WERI-Rb-1 (cell line): Measurements from ENCODE around the gene TMEM255B.

Experiments used
- DNase-seq: peaks from one replicate; pipeline ENCODE4 v3.0.0-alpha.2; 2020
- H3K27ac ChIP-seq: fragments of 250-450 bp; sonication (Bioruptor Pico); 2 replicates; pipeline ENCODE4 v1.5.1; 2020; ENCODE audit warnings: mild to moderate bottlenecking, moderate library complexity
- H3K27me3 ChIP-seq: fragments of 250-450 bp; sonication (Bioruptor Pico); 2 replicates; pipeline ENCODE4 v1.5.1; 2021; ENCODE audit warnings: mild to moderate bottlenecking, low read depth, moderate library complexity; ENCODE audit not compliant: insufficient read depth, severe bottlenecking
- H3K36me3 ChIP-seq: fragments of 250-450 bp; sonication (Bioruptor Pico); 2 replicates; pipeline ENCODE4 v1.5.1; 2020; ENCODE audit warnings: mild to moderate bottlenecking, moderate library complexity
- H3K4me3 ChIP-seq: 2 replicates; pipeline ENCODE4 v1.5.1; 2011; ENCODE audit warnings: low read depth, mild to moderate bottlenecking, control low read depth, low read length
- H3K9me3 ChIP-seq: fragments of 250-450 bp; sonication (Bioruptor Pico); 2 replicates; pipeline ENCODE4 v1.5.1; 2021; ENCODE audit warnings: mild to moderate bottlenecking, moderate library complexity; ENCODE audit not compliant: severe bottlenecking
- TF ChIP-seq, protein P1 (sequence below): IDR thresholded peaks from 2 replicates; pipeline ENCODE4 v1.5.1; 2011; ENCODE audit warnings: low read depth, mild to moderate bottlenecking, control low read depth, inconsistent platforms, low read length

Gene TMEM255B

GRCh38 chr13:113740661-113741060 lies 18.4 kb upstream of the TMEM255B start:
- DNase-seq: no peak
- Histone ChIP-seq H3K27me3 (peaks cover 41% of the 10 kb centered on the region), H3K36me3 (peaks cover 7% of the 10 kb centered on the region), H3K27ac (no peak overlapping the region), H3K4me3 (no peak overlapping the region), H3K9me3 (no peaks in the 10 kb centered on the region)
- TF ChIP-seq, protein P1, sequence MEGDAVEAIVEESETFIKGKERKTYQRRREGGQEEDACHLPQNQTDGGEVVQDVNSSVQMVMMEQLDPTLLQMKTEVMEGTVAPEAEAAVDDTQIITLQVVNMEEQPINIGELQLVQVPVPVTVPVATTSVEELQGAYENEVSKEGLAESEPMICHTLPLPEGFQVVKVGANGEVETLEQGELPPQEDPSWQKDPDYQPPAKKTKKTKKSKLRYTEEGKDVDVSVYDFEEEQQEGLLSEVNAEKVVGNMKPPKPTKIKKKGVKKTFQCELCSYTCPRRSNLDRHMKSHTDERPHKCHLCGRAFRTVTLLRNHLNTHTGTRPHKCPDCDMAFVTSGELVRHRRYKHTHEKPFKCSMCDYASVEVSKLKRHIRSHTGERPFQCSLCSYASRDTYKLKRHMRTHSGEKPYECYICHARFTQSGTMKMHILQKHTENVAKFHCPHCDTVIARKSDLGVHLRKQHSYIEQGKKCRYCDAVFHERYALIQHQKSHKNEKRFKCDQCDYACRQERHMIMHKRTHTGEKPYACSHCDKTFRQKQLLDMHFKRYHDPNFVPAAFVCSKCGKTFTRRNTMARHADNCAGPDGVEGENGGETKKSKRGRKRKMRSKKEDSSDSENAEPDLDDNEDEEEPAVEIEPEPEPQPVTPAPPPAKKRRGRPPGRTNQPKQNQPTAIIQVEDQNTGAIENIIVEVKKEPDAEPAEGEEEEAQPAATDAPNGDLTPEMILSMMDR: no peak

GRCh38 chr13:113741191-113741668 lies 17.8 kb upstream of the TMEM255B start:
- Histone ChIP-seq H3K9me3 (no peaks in the 10 kb centered on the region), H3K36me3 (peaks cover 2% of the 10 kb centered on the region), H3K4me3 (no peak overlapping the region), H3K27me3 (peaks cover 41% of the 10 kb centered on the region), H3K27ac (no peak overlapping the region)
- TF ChIP-seq, protein P1: no peak
- DNase-seq: no peak

DNA sequence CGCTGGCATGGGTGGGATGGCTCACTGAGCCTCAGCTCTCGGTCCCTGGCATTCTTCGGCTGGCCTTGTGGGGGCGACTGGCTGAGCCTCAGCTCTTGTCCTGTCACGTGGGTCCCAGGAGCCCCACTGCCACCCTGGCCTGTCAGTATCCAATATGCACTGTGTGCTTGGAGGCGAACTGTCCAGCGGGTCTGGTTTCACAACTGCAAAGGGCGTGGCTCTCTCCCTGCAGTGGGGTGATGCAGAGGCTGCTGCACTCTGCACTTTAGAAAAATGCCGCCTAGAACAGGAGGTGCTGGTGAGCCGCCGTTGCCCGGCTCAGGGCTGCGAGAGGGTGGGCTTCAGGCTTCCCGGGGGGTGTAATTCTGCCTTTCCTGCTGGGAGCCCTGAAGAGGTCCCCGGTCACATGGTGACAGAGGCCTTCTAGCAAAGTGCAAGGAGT lies 17.0 kb upstream of the TMEM255B start:
- Histone ChIP-seq H3K4me3 (no peak overlapping the region), H3K27ac (no peak overlapping the region), H3K27me3 (peaks cover 45% of the 10 kb centered on the region), H3K36me3 (no peaks in the 10 kb centered on the region), H3K9me3 (no peaks in the 10 kb centered on the region)
- DNase-seq: peak; percentile 82
- TF ChIP-seq, protein P1: peak; percentile 87

DNA sequence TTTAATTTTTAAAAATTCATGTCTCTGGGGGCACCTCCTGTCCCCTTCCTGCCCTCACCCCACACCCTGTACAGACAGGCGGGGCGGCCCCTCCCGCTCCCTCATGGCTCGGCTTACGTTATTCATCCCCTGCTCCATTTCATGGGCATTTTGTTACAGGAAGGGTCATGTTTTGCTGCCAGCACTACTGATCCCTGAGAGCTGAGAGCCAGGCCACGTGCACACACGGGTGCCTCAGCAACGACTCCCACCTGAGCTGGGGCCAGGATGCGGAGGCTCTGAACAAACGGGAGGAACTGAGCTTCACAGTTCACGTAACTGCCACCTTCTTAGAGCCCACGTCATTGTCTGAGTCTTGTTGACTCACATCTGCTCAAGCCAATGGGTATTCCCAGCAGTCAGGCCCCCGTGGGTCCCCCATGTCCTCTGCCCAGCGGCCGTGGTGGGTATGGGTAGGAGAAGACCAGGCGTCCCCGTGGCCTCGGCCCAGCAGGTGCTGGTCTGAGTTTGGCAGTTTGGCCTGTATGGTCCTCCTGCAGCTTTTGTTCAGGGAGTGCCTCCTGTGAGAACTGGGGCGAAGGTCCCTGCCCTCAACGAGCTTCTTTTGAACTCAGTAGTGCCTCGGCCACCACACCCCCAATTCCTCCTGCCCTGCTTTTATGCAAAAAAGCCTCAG lies 16.4 kb upstream of the TMEM255B start:
- Histone ChIP-seq H3K27ac (no peak overlapping the region), H3K36me3 (no peaks in the 10 kb centered on the region), H3K4me3 (no peak overlapping the region), H3K9me3 (no peaks in the 10 kb centered on the region), H3K27me3 (peaks cover 51% of the 10 kb centered on the region)
- TF ChIP-seq, protein P1: no peak
- DNase-seq: no peak

DNA sequence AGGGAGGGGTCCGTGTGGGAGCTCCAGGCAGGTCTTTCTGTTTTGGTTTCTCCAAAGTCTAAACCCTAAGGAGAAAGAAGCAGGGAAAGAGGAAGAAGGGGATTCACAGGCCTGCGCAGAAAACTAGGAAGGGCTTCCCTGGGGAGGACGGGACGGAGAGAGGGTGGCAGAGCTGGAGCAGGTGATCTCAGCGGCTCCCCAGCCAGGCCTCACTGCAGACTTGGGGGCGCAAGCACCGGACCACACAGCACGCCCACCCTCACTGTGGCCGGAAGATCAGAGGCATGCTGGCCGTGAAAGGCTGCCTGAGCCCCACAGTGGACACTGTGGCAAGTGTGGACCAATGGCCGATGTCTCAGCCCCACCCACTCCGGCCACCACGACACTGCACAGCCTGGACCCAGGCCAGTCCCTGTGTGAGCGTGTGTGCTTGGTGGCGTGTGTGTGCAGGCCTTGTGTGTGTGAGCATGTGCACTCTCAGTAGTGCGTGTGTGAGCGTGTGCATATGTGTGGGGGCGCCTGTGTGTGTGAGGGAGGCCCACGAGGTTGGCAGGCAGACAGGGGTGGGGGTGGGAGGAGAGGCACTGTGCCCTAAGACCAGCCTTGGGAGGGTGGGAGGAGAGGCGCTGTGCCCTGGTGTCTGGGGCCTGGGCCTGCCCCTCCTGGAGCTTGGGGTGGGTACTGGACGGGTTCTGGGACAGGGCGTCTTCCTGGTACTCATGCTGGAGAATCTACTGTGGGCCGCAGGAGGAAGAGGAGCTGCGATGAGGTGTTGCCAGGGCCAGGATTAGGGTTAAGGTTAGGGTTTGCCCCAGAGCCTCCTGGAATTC lies 15.4 kb upstream of the TMEM255B start:
- DNase-seq: no peak
- no peaks in the 10 kb centered on the region for H3K36me3 ChIP-seq
- H3K4me3 ChIP-seq: no peak overlapping the region
- no peak overlapping the region for H3K27ac ChIP-seq
- TF ChIP-seq, protein P1: no peak
- no peaks in the 10 kb centered on the region for H3K9me3 ChIP-seq
- H3K27me3 ChIP-seq: peaks cover 61% of the 10 kb centered on the region
